Fibroblast of skin of right quadriceps (primary cell): ENCODE data around the gene CERCAM.

Experiments
- DNase-seq: peaks from one replicate; pipeline ENCODE4 v3.0.0-alpha.2; 2013

Gene CERCAM, protein sequence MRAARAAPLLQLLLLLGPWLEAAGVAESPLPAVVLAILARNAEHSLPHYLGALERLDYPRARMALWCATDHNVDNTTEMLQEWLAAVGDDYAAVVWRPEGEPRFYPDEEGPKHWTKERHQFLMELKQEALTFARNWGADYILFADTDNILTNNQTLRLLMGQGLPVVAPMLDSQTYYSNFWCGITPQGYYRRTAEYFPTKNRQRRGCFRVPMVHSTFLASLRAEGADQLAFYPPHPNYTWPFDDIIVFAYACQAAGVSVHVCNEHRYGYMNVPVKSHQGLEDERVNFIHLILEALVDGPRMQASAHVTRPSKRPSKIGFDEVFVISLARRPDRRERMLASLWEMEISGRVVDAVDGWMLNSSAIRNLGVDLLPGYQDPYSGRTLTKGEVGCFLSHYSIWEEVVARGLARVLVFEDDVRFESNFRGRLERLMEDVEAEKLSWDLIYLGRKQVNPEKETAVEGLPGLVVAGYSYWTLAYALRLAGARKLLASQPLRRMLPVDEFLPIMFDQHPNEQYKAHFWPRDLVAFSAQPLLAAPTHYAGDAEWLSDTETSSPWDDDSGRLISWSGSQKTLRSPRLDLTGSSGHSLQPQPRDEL

DNA sequence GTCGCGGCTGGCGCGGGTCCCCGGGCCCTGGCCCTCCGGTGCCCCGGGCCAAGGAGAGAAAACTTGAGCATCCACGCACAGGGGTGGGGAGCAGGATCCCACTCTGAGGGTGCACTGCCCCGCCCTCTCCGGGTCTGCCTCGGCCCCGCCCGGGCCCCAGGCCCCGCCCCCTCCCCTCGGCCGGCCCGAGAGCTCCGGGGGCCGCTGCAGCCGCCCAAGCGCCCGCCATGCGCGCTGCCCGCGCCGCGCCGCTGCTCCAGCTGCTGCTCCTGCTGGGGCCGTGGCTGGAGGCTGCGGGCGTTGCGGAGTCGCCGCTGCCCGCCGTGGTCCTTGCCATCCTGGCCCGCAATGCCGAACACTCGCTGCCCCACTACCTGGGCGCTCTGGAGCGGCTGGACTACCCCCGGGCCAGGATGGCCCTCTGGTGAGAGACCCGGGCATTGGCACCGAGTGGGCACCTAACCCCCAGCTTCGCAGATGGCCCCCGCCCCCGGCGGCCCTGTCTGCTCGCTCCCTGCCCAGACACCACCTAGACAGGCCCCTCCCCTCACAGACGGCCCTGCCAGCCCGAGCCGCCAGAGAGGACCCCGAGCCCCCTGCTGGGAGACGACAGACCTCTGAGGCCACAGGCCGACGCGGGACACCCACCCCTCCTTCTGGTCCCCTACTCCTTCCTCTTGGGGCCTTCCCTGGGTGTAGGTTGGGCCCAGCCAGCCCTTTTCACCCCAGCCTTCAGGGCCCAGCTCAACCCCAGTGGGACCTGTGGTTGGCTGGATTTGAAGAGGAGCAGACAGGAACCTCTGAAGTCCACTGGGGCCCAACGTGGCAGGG lies at the start of gene CERCAM:
TSS of gene CERCAM (plus strand) at position 207 of the 831 bp plus-strand sequence. CDS start at position 228, 21 bp downstream.
- DNase-seq, result peak; percentile 53

DNA sequence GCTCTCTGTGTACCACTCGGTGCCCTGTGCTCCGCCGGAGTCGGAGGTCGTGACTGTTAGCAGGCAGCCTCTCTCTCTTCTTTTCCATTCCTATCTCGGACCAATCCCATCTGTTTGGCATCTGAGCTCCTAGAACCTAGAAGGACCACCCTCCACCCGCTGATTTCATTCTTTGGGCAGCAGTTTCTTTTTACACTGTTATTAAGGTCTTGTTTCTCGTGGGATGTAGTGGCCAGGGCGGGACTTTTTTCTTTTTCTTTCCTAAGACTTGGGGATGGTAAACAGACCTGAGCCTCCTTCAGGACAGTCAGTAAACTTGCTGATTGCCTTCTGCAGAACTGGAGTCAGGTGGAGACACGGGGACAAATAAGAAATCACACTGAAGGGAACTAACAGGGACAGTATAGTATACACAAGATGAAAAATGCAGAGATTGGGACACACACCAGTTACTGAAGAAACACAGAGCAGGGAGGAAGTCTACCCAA lies 49.0 kb upstream of the CERCAM start:
- DNase-seq, result no peak

DNA sequence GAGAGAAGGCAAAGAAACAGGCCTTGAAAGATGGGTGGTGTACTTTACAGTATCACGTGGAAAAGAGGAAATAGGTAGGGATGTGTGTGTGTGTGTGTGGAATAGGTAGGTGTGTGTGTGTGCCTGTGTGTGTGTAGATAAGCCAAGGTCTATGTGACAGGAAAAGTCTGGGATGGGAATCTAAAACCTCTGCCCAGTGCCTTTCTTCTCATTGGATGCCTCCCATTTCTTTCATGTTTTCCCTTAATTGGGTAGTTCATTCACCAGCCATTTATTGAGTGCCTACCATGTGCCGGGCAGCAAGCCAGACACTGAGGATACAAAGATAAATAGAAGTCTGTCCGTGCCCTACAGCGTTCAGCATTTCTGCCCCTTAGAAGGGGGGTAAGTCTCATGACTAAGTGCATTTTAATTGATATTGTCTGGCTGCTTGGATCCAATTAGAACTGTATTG lies 48.4 kb upstream of the CERCAM start:
- DNase-seq, result no peak

DNA sequence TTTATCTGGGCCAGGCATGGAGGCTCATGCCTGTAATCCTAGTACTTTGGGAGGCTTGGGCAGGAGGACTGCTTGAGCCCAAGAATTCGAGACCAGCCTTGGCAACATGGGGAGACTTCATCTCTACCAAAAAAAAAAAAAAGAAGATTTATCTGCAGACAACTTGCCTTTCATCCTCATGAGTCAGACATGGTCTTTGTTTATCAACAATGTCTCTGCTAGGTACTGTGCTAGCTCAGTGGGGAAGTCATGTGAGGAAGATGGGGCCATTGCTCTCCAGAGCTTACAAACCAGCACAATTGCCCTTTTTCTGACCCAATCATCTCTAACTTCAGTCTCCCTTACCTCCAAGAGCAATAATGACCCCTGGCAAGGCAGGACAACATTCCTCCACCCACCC lies 47.9 kb upstream of the CERCAM start:
- no peak for DNase-seq

DNA sequence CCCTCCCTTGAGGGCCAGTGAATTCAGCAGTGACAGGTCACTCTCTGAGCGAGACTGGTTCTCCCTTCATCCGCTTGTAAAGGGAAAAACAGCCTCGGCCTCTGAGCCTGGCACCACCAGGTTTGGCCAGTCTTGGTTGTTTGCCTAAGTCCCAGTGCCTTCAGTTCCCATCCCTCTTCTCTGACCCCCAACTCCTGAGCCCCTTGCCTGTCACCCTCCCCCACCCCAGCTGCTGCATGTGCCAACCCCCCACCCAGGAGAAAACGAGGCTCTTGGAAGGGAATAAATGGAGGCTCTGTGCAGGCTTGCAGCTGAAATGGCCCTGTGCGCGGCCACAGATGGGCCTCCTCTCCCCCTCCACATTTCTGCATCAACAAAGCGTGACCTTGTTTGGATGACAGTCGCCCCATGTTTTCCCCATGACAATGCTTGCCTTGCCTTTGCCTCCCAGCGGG lies 46.4 kb upstream of the CERCAM start:
- no peak for DNase-seq

DNA sequence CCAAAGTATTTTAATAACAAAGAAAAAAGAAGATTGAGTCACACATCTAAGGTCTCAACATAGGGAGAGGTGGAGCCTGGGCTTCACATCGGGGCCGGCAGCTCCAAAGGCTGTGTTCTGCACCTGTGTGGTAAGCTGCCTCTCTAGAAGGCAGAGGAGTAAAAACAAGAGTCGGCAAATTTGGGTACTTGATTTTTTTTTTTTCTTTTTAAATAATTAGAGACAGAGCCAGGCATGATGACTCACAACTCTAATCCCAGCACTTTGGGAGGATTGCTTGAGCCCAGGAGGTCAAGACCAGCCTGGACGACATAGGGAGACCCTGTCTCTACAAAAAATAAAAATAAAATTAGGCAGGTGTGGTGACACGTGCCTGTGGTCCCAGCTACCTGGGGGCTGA lies 44.8 kb upstream of the CERCAM start:
- no peak for DNase-seq

DNA sequence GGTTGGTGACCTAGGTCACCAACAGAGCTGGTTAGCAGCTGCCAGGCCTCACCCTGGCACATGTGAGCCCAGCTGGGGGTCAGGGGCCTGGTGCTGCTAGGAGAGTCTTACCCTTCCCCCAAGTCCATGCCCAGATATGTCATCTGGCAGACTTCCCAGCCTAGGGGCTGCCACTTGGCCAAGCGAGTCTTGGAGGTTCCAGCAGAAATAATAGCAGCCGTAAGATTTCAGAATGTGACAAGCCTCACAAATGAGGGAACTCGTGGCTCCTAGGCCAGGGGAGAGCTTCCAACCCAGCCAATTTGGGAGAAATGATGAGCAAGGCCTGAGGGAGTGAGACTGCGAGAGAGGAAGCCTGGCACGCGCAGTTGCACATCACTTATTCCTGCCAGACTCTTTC lies 38.4 kb upstream of the CERCAM start:
- DNase-seq, result no peak

DNA sequence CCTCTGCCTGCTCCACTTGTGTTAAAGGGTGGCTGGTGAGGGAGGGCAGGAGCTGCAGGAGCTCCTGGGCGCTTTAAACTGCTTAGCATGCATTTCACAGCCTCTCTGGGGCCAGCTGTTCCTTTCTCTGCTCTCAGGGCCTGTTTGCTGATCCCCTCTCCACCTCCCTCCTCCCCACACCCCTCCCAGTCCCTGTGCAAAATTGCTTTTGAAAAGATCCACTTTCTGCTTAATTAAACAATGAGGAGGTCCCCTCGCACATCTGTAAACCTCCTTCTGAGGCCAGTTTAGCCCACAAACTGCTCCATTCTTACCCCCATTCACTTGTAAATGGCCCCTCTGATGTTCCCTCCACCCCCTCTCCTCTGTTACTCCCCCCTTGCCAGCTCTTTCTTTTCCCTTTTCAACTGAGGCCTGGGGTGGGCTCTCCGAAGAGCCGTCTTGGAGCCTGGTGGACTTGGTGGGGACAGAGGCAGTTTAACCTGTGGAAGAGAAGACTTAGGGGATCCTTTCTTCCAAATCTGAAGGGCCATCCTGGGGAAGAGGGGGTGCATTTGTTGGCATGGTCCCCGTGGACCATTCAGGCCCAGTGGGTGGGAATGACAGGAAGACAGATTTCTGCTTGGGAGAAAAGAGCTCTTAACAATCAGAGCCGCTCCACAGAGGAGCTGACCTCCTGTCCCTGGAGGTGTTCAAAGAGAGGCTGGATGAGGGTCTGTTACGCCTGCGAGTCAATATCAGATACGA lies 37.5 kb upstream of the CERCAM start:
- no peak for DNase-seq

DNA sequence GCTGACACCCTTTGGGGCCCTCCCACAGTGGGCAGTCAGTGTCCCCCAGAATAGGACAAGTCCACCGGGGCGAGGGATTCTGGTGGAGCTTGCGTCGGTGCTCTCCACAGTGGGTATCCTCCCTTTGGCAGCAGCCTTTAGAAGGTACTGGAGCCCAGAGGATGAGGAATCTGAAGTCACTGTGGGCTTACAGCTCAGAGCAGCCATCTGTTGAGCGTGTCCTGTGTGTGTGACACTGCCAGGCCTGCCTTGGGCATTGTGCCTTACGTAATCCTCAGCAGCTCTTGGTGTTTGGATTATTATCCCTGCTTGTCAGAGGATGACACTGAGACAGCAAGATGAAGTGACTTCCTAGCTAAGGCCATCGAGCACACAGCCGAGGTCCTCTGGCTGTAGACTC lies 36.9 kb upstream of the CERCAM start:
- no peak for DNase-seq

DNA sequence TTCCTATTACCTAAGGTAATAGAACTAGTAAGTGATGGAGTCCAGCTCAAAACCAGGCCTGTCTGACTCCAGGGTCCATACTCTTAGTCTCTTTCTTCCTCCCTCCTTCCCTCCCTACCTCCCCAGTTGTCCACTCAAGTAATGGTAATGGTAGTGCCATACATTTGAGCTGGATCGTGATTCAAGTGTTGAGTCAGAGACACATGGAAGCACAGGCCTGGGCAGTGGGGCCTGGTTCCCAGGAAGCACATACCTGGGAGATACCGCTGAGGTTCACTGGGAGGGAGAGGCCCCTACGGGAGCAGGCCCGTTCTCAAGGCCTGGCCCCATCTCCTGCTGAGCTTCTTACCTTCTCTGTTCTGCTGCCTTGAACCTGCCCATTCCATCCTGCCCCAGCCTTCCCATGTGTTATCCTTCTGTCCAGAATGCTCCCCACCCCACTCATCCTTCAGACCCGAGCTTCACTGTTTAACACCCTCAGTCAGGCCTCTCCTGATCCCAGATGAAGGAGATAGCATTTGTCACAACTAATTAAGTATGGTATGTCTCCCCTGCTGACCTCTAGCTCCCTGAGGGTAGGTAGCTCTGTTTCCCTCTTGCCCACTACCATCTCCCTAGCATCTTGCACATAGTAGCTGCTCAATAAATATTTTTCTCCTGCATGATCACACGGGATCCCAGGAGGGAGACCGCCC lies 35.7 kb upstream of the CERCAM start:
- no peak for DNase-seq

DNA sequence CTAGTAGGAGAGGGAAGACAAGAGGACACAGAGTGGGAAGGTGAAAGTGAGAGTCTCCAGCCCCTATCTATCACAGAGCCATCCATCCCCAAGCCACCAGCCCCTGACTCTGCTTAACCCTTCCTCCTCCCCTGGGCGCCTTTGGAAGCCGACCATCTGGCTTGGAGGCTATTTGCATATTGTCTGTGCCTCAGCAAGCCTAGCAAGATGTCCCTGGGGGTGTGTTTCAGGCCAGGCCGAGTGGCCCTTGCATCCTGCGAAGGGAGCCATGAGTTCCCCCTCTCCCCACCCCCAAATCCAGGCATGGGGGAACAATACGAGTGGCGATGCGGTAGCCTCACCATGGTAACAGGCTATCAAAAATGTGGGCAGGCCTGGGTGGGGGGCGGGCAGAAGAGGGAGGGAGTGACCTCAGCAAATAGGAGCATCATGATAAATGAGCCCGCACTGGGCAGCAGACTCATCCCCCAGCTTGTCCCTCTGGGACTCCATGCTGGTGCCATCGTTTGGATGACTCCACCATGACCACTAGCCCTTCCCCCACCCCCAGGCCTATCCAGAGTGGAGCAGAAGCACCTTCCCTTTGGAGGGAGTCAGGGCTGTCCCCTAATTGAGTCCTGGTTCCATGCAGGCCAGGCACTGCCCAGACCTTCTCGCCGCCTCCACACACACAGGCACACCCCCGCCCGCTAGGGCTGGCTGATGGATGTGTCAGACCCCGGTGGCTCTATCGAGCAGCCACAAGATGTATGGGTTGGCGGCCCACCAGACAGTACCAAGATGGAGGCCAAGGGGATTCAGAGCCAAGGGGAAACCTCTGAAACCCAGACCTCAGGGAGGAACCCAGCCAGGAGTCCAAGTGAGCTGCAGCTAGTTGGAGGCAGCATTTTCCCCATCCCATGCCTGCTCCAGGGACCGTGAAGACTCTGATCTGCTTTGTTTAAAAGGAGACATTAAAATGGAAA lies 34.9 kb upstream of the CERCAM start:
- no peak for DNase-seq

DNA sequence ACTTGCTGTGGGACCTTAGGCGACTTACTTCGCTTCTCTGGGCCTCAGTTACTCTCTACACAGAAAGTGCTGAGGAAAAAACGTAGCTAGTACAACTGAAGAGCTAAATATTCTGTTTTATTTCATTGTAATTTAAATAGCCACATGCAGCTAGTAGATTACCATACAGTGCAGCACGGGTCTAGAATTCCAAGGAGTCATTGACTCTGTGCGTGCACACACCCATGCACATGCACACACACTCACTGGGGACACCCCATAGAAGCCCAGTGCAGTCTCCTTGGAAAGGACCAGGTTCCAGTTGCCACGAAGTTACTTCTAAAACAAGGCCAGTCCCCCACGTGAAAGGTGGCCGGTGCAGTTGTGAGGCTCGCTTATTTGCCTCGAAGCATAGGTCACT lies 32.5 kb upstream of the CERCAM start:
- DNase-seq, result no peak

DNA sequence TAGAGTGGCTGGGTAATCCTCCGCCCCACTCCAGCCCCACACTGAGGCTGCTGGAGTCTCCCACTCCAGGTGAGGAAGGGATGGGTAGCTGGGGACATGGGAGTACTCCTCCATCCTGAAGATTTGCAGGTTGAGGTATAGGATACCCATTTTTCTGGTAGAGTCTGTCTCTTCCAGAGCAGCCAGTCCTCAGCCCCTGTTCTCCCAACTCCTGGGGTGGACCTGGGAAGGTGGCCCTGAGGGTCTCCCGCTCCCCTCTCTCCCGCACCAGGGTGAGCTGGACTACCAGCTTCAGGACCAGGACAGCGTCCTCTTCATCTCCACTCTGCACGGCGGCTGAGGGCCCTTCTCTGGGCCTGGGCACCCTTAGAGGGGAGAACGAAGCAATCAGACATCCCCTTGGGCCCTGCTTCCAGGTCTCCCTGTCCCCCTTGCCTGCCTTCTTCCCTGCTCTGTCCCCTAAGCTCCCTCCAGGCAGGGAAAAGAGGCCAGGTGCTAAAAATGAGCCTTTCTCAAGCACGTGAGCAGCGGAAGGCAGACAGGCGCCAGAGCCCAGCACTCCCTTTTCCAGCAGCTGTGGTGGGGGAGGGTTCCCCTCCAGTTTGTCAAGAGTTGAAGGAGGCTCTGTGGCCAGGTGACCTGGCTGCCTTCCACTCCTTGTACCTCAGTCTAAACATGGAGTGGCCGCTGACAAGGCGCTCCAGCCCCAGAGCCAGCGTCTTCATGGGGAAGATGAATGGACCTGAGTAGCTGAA lies 31.1 kb upstream of the CERCAM start:
- DNase-seq, result no peak

DNA sequence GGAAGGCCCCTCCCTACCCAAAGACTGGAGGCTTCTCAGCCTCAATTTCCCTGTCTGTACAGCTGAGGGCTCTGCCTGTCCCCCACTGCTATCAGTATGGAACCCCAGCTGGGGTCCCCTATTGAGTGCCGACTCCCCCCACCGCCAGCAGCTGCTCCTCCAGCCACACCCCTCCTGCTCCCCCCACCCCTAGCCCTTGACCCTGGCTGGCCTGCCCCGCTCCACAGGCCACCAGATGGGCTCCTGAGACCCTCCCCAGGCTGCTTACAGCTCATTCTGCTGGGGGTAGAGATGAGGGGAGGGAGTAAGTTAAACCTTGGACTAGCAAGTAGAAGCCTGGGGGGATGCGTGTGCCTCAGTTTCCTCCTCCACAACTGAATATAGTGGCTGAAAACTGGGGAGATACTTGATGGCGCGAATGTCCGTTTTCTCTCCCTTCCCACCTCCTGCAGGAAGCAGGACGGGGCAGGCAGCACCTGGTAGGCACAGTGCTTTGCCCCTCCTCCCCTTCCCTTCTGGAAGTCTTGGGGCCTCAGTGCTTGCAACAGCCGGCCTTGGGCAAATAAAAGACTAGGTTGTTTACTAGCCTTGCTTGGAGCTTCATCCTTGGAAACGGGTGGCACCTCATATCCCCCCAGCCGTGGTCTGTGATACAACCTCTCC lies 30.4 kb upstream of the CERCAM start:
- DNase-seq, result no peak

DNA sequence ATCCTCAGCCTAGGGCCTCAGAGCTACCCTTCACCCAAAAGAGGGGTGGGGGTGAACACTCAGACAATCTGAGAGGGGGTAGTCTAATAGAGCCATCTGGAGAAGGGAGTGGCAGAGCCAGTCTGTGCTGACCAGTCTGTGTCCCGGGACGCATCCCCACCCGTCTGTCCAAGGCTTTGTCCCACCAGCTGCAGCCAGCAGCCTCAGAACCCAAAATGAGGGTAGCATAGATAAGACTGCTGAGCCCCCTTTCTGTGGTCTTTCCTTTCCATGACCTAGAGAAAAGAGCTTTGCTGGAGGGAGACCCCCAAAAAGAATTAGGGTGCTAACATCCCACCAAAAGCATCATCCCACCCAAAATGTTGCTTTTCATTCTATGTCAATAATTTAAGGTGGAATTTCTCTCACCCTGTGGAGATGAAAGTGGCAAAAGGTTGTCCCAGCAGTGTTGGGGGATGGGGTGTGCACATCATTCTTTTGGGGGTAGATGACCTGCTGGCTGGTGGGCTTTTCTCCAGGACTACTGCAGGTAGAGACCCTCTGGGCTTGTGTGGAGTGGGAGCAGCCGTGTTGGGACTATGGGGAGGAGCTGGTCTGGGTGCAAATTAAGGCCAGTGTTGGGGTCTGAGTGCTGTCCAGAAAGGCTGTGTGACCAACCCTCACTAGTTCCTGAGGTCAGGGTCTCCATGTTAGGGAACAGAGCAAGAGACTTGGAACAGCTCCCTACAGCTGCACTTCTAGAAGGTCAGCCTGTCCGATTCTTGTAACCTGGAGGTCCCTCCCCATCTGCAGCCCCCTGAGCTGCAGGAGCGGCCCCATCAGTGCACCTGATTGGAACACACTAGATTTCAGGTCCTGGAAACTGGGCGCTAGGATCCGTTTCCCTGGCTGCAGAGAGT lies 29.6 kb upstream of the CERCAM start:
- DNase-seq, result no peak

DNA sequence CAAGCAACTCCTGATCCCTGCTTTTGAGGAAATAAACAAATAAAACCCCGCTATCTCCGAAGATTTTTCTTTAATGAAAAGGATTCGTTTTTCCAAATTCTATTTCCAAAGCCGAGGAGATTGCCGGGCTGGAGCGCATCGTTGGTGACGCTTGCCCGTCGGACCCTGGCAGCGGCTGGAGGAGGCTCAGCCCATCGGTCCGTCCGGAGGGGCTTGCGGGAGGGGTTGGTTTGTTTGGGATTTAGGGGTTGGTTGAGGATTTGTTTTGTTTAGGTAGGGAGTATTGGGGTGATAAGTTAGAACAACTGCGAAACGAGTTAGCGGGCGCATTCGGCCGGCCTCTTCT lies 28.7 kb upstream of the CERCAM start:
- no peak for DNase-seq

DNA sequence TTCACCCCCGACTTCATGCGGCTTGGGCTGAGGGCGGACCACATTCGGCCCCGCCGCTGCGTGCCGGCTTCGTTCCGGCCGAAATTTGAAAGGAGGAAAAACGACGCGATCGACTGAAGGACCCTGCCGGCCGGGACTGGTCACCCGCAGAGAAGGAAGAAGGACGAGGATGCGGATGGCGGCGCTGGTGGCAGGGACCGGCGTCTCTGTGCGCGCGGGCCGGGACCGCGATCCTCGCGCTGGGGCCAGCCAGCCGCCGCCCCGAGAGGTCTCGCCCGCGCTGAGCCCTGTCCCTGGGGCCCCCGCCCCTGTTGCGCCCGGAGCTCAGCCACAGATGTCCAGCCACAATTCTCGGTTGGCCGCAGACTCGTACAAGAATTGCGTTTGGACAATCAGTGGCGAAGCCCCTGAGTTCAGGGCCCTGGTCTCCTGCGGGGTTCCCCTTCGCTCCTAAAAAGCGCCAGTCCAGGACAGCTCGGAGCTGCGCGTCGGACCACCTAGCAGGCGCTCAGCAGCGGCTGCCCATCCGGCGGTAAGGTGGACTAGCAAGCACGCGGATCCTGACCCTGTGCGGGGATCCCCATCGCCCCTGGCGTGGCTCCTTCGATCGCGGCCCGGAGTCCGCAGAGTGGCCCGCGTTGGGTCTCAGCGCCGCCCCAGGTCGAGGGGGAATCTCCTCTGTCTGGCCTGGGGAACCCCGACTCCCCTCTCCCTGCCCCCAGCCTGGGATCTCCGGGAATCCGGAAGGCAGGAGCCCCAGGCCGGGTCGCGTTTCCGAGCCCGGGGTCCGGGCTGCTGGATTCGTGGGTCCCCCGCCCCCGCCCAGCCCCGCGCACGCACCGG lies 28.1 kb upstream of the CERCAM start:
- no peak for DNase-seq
